Left forelimb (tissue), 1 donor: ENCODE data around the gene COL6A1.

Experiments
- DNase-seq: peaks from one replicate; pipeline ENCODE4 v3.0.0-alpha.2; 2018; ENCODE audit warnings: low spot score

The COL6A1 gene, protein sequence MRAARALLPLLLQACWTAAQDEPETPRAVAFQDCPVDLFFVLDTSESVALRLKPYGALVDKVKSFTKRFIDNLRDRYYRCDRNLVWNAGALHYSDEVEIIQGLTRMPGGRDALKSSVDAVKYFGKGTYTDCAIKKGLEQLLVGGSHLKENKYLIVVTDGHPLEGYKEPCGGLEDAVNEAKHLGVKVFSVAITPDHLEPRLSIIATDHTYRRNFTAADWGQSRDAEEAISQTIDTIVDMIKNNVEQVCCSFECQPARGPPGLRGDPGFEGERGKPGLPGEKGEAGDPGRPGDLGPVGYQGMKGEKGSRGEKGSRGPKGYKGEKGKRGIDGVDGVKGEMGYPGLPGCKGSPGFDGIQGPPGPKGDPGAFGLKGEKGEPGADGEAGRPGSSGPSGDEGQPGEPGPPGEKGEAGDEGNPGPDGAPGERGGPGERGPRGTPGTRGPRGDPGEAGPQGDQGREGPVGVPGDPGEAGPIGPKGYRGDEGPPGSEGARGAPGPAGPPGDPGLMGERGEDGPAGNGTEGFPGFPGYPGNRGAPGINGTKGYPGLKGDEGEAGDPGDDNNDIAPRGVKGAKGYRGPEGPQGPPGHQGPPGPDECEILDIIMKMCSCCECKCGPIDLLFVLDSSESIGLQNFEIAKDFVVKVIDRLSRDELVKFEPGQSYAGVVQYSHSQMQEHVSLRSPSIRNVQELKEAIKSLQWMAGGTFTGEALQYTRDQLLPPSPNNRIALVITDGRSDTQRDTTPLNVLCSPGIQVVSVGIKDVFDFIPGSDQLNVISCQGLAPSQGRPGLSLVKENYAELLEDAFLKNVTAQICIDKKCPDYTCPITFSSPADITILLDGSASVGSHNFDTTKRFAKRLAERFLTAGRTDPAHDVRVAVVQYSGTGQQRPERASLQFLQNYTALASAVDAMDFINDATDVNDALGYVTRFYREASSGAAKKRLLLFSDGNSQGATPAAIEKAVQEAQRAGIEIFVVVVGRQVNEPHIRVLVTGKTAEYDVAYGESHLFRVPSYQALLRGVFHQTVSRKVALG

DNA sequence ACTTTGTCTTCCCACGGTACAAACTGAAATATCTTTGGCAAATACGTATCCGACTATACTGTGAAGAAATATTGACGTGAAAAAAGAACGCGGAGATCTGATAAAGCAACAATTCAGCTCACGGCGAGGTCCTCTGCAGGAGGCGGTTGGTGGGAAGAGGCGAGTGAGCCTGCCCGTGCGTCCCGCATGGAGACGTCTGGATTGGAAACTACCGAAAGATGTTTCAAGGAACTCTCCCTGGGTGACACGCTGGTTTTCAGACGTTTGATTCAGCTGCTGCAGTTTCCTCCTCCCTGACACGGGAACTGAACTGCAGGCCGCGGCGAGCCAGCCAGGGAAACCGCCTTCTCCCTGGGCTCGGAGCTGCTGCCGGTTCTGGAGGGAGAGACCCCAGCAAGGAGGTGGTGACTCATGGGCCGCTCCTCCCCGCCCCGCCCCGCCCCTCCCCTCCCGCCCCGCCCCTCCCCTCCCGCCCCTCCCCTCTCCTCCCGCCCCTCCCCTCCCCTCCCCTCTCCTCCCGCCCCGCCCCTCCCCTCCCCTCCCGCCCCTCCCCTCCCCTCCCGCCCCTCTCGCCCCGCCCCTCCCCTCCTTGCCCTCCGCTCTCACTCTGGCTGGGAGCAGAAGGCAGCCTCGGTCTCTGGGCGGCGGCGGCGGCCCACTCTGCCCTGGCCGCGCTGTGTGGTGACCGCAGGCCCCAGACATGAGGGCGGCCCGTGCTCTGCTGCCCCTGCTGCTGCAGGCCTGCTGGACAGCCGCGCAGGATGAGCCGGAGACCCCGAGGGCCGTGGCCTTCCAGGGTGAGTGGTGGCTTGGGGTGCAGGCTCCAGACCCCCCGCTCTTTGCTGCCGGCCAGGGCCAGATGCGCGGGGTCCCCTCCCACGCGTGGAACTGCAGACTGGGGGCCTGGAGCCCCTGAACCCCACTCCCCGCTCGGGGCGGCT, at the start of gene COL6A1:
Gene COL6A1, plus strand, starts transcription at position 620 of the 941 bp plus-strand sequence. Its CDS starts 81 bp downstream, at position 701.
- peak; percentile 94 for DNase-seq

DNA sequence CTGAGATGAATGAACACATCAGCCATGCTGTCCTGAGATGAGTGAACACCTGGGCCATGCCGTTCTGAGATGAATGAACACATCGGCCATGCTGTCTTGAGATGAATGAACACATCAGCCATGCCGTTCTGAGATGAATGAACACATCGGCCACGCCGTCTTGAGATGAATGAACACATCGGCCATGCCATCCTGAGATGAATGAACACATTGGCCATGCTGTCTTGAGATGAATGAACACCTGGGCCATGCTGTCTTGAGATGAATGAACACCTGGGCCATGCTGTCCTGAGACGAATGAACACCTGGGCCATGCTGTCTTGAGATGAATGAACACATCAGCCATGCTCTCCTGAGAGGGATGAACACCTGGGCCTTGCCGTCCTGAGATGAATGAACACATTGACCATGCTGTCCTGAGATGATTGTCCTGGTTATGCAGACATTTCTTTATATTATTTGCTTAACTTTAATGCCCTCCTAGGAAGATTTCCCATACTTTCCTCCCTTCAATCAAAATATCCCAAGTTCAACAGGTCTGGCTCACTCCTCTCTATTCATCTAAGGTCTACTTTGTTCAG, 48.6 kb upstream of the COL6A1 start:
- no peak for DNase-seq

DNA sequence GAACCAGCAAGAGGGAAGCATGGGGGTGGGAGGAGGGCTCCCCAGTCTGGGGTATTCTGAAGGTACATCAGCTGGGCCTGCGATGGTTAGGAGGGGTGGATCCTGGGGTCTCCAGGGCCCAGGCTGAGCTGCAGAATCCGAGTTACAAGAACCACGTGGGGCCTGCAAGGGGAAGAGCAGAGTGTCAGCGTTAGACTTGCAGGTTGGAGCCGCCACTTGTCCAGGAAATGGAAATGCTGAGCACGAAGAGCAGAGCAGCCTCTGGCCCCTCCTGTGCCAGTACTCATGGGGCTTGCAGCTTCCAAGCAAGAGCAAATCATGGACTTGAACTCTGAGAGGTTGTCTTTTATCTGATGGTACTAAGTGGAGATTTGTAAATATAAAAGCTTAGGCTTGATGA, 47.5 kb upstream of the COL6A1 start:
- no peak for DNase-seq

DNA sequence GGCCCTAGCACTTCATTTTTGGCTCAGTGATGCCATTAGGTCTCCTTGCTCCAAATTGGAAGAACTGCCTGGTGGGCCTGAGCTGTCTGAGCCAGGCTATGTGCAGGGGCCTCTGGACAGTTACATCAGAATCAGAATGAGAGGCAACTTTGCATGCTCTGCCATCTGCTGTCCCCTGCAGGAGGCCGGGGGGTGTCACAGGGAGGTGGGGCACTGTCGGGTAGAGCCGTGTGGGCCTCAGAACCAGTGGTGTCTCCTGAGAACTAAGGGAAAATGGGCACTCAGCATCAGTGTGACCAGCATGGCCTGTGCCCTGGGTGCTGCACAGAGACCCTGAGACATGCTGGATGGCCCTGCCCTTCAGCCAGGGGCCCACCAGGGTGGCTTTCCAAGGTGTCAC, 47.0 kb upstream of the COL6A1 start:
- no peak for DNase-seq

DNA sequence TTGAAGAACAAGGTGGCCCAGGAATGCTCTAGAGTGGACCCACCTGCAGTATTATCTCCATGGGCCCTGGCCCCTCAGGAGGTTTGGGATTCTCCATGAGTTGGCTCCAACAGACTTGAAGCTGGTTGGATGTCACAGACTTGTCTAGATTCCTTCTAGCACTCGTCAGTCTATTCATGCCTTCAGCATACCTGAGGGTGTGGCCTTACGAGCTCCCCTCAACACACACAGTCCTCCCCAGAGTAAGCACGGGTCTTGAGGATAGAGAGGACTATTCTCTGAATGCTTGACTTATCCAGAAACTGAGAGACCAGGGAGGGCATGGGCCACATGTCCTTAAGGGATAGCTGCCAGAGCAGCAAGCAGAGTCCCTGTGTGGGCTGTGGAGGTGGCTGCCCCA, 45.9 kb upstream of the COL6A1 start:
- DNase-seq: no peak

DNA sequence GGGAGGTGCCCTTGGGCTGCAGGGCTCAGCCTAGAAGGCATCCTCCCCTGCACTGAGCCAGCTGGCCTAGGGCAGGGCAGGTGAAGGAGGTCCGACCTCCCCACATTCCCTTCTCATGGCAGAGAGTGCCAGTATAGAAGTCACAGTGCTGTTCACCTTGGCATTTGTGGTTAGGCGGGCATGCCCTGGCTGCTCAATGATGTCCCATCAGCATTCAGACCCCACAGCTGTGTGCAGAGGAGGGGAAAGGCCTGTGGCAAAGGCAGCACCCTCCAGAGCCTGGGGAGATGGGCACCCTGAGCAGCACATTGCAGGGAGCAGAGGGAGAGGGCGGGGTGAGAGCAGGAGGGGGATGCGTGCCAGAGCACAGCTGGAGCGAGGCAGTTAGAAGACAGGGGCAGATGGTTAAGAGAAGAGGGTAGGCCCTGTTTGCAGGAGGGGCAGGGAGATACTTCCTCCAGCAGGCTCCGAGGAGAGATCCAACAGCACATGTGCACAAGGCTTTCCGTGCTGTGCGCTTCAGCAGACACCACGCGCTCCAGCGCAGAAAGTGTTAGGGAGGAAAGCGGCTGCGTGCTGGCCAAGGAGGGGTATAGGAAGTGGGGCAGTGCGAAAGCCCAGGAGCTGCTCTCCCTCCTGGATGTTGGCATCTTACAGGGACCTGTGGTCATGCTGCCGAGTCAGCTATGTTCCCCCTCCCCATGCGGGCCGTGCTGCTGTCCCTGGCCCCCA, 43.7 kb upstream of the COL6A1 start:
- no peak for DNase-seq

DNA sequence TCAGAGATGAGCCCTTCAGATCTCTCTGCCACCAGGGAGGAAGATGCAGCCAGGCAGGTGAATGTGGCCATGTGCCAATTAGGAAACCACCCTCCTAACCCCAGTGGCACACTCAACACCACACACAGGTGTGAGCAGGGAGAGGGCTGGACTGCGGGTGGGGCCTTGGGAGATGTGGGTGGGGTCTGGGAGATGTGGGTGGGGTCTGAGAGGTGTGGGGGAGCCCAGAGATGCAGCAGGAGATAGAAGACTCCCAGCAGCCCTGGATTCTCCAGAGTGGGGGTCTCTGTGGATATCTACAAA, 43.2 kb upstream of the COL6A1 start:
- DNase-seq: no peak

DNA sequence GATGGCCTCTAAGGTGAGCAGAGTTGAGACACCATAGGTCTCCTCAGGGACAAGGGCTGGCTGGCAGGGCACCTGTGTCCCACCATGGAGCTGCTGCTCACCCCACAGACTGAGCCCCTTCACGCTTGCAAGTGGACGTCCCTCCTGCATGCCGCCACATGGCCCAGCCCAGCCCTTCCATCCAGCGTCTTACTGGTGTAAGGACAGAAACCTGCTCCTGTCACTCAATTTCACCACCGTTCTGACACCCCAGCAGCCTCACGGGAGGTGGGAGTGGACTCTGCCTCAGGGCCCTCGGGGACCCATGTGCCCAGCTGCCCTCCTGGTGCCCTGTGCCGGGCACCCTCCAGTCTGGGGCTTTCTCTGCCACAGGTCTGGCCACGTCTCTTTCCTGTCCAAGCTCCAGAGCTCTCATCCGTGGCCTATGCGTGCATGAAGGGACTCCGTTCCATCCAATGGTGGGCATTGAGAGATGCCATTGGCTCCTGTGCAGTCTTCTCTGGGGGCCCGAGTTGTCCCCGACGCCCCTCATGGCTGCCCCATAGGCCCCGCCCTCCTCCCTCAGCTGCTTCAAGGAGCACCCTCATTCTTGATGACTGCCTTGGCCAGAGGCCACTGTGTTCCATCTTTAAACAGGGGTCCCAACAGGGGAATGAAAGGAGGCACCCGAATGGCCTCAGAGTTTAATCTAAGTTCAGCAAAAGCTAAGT, 42.6 kb upstream of the COL6A1 start:
- no peak for DNase-seq

DNA sequence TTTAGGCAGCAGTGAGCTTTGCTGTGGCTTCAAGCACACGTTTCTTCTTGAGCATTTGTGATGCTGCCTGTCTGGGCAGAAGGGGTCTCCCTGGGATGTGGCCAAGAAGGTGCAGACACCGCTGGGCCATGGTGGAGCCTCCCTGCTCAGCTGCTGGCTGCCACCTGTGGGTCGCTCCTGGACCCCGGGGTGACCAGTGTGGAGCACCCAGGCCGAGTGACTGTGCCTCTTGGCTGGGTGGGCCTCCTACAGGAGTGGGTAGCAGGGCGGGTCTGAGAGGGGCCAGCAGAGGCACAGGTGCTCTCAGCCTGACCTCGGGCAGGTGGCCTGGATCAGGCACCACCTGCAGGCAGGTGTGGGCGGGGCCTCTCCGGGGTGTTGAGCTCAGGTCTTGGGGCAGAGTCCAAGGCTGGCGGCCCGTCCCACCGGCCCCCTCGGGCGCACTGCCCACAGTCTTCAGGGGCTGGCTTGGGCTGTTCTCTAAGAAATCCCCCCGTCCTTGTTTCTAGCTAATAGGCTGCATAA, 42.0 kb upstream of the COL6A1 start:
- no peak for DNase-seq

DNA sequence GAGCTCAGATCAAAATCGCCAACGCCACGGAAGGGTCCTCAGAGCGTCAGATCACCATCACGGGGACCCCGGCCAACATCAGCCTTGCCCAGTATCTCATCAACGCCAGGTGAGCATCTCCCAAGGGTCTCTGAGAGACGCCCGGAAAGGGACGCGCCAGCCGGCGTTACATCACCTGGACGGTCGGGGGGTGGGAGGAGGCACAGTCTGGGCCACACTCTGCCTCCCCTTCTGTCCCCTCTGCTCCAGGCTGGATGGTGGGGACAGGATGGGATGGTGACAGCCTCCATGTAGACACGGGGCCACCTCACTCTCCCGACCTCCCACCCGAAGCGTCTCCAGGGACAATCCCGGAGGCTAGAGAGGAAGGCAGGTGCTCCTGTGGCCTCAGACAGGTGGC, 41.5 kb upstream of the COL6A1 start:
- no peak for DNase-seq

DNA sequence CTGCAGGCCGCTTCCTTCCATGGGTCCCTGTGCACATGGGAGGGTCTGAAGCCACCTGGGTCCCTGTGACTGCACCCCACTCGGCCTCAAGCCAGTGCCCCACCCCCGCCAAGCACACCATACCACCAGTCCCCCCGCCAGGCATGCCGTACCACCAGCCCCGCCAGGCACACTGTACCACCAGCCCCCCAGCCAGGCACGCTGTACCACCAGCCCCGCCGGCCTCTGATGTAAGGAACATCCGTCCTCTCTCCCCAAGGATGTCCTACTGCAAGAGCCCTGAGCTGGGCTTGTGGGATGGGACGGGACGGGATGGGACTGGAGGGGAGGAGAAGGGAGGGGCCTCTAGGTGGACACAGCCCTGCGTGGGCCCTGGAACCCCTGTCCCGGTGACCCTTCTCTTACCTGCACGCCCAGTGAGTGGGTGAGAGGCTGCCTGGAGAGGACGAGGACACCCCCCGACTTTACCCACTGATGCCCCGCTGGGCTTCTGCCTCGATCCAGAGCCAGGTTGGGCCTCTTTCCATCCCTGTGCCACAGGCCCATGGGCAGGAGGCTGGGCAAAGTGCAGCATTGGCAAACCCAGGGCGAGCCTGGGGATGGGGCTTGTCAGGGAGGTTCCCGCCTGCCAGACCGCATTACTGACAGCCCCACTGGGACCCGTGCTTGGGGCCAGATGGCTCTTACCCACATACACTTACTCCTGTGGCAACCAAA, 40.8 kb upstream of the COL6A1 start:
- DNase-seq: no peak

DNA sequence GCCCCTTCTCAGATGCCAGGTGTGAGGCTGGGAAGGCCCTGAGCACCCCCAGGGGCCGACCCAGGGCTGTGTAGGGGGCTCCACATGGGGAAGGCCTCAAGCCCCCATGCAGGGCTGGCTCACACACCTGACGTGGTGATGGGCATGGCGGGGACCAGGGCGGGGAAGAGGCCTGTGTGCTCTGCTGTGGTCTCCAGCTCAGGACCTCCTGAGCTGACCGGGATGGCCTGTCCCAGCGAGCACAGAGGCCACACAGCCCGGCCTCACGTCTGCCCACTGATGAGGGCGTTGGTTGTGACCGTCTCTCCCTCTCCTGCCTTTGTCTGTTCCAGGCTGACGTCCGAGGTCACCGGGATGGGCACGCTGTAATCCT, 40.2 kb upstream of the COL6A1 start:
- DNase-seq: no peak

DNA sequence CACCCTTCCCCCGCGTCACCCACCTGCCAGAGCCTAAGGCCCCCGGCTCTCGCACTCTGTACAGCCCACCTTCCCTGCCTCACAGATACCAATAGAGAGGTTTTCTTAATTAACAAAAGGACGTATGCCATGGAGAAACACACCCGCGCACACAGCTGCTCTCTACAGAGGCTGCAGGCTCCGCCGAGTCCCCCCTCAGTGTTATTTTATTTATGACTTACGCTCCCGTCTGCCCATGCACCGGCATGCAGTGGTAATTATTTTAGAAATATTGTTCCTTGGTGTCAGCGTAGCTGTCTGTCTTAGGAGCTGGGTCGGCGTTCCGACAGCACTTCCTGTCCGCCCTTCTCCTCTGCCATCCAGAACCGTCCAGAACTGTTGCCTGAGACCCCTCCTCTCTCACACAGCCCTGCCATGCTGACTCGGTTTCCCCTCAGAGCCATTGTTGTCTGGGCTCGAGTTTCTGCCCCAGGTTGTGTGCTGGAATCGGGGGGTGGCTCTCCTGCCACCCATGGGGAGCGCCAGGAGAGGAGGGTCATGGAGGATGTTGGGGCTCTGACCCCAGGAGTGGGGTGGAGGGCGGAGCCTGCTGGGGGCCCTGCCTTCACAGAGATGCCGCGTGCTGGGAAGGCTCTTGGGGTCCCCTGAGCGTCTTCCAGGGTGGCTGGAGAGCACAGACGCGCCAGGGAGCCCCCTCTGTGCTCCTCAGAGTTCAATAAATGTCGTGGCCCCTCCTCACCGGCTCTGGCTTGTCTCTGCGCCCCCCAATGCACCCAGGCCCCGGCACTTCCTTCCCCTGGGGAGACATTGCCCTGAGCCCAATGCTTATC, 39.6 kb upstream of the COL6A1 start:
- no peak for DNase-seq

DNA sequence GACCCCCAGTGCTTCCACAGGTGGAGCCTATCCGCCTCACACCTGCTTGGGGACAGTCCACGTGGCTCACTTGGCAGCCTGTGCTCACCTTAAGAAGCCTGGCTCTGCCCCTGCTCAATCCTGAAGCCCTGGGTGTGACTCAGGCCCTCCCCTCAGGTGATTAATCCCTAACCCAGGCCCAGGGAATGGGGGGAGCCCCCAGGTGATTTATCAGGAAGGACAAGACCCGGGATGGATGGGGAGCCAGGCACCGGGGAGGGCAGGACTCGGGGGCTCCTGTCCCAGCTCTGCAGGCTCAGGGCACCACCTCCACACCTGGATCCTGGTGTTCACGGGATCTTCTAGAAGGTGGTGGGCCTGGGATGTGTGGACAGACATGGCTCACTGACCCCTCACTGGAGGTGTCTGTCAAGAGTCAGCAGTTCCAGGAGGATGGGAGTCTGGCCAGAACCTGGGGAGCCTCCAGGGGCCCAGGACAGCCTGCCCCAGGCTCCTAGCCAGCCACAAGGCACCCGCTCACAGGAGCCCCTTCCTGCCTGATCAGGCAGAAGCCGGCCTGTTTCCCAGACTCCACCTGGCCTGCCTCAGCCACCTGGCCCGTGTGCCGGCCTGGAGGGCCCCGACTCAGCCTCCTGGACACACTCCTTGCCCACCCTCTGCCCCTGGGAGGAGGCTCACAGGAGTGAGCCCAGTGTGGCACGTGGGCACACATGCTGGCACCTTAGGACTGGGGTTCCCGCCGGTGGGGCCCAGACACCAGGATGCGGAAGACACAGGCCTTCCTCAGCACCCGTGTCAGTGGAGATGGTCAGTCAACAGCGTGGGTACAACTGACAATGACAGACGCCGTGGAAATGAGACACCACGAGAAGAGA, 38.6 kb upstream of the COL6A1 start:
- no peak for DNase-seq

DNA sequence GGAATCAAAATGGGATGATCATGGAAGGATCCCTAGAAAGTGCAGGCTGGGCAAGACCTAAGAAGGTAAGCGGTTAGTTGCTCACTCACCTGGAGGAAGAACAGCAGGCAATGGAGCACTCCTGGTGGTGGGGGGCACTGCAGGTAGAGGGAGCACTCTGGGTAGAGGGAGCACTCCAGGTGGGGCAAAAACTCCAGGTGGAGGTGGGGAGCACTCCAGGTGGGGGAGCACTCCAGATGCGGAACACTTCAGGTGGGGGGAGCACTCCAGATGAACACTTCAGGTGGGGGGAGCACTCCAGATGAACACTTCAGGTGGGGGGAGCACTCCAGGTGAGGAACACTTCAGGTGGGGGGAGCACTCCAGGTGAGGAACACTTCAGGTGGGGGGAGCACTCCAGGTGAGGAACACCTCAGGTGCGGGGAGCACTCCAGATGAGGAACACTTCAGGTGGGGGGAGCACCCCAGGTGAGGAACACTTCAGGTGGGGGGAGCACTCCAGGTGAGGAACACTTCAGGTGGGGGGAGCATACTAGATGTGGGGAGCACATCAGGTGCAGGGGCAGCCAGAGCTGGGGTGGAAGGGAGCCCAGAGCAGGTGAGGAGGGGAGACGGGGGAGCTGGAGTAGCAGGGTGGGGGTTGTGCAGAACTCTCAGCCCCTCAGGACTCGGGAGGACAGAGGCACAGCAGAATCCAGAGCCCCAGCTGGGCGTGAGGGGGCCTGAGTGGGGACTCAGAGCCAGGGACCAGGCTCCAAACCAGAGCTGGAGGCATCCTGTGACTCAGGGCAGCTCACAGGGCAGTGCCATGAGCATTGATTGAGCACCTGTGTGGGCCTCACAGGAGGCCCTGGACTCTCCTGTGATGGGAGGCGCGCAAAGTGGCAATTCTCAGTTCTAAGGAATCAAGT, 37.7 kb upstream of the COL6A1 start:
- DNase-seq: no peak

DNA sequence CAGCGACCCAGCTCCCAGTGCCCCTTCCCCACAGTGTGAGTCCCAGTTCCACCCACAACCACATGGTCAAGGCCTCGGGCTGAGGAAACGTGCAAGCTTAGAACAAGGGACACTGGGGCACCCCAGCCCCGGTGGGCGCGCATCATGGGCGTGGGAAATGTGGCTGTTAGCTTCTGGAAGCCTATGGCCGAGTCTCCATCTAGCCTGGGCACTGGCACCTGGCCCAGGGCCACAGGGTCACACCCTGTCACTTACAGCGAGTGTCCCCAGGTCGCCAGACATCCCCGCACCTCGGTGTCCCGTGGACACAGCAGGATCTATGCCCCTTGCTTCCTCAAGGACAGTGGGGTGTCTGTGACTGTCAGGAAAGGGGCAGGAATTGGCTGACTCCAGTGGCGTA, 37.0 kb upstream of the COL6A1 start:
- no peak for DNase-seq
